Nephron progenitor cell (in vitro differentiated cells): Measurements from ENCODE around the gene CENPA.
"Not testable (repeated sequence)": the region's sequence is repeated elsewhere in the genome, so short reads cannot be mapped to it uniquely, and the experiment has no call there.

ENCODE experiments used
- DNase-seq: peaks from one replicate; pipeline ENCODE4 v3.0.0; 2021
- H3K27ac Mint-ChIP-seq: 2 replicates; pipeline ENCODE4 v1.8.0; 2021; ENCODE audit warnings: mild to moderate bottlenecking, moderate library complexity, mixed read lengths
- H3K27me3 Mint-ChIP-seq: 2 replicates; pipeline ENCODE4 v1.8.0; 2021; ENCODE audit warnings: mild to moderate bottlenecking, low read depth, mixed read lengths; ENCODE audit not compliant: poor library complexity
- H3K36me3 Mint-ChIP-seq: 2 replicates; pipeline ENCODE4 v1.8.0; 2021; ENCODE audit warnings: low read depth, mixed read lengths
- H3K4me1 Mint-ChIP-seq: 2 replicates; pipeline ENCODE4 v1.8.0; 2021; ENCODE audit warnings: mixed read lengths
- H3K4me3 Mint-ChIP-seq: 2 replicates; pipeline ENCODE4 v1.8.0; 2021; ENCODE audit warnings: mild to moderate bottlenecking, moderate library complexity, mixed read lengths
- H3K9me3 Mint-ChIP-seq: 2 replicates; pipeline ENCODE4 v1.8.0; 2021; ENCODE audit warnings: mild to moderate bottlenecking, moderate library complexity, mixed read lengths
- TF ChIP-seq, protein P1 (sequence below): fragments of 200-600 bp; sonication (generic); IDR thresholded peaks from 2 replicates; pipeline ENCODE4 v1.5.0; 2021; ENCODE audit warnings: antibody characterized with exemption

Gene CENPA

DNA sequence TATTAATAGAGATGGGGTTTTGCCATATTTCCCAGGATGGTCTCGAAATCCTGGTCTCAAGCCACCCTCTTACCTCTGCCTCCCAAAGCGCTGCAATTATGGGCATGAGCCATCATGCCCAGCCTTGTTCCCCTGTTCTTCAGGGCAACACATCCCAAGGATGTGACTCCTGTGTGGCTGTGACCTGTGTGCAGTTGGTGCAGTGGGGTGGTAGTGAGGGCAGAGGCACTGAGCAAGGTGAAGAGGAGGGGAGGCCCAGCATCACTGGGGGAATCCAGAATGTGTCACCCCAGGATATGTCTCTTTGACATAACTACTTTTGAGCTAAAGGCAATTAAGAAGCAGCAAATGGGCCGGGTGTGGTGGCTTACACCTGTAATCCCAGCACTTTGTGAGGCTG, 23.4 kb downstream of the CENPA start:
- H3K27ac Mint-ChIP-seq, result no peak overlapping the region
- H3K4me1 Mint-ChIP-seq, result peaks cover 44% of the 10 kb centered on the region
- TF ChIP-seq, protein P1, sequence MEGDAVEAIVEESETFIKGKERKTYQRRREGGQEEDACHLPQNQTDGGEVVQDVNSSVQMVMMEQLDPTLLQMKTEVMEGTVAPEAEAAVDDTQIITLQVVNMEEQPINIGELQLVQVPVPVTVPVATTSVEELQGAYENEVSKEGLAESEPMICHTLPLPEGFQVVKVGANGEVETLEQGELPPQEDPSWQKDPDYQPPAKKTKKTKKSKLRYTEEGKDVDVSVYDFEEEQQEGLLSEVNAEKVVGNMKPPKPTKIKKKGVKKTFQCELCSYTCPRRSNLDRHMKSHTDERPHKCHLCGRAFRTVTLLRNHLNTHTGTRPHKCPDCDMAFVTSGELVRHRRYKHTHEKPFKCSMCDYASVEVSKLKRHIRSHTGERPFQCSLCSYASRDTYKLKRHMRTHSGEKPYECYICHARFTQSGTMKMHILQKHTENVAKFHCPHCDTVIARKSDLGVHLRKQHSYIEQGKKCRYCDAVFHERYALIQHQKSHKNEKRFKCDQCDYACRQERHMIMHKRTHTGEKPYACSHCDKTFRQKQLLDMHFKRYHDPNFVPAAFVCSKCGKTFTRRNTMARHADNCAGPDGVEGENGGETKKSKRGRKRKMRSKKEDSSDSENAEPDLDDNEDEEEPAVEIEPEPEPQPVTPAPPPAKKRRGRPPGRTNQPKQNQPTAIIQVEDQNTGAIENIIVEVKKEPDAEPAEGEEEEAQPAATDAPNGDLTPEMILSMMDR, result no peak
- no peak for DNase-seq
- no peak overlapping the region for H3K4me3 Mint-ChIP-seq
- no peaks in the 10 kb centered on the region for H3K9me3 Mint-ChIP-seq
- H3K36me3 Mint-ChIP-seq, result no peaks in the 10 kb centered on the region
- peaks cover 12% of the 10 kb centered on the region for H3K27me3 Mint-ChIP-seq

DNA sequence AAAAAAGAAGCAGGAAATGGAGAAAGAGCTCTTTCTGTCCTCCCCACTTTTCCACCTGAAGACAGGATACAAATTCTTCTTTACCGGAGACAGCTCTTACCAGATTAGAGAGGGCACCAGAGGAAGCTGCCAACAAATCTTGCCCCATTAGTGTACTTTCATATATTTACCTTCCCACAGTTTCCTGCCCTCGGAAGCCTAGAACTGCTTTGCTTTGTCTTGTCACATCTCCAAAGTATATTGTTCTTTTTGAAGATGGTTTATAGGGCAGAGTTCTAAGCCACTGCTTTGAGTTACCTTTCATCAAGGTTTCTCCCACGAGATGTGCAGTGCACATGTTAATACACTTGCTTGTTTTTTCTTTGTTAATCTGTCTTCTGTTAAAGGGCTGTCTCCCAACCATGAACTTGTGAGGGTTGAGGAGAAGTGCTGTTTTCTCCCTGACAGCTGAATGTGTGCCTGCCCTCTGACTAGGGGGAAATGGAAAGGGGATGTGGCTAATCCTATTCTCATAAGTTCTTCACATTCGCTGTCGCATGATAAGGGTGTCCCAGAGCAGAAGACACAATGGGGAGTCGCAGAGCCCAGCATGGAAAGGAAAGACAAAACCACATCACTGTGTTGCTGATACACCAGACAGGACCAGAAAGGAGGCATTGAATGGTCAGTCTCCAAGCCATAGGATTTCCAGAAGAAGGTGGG, 24.2 kb downstream of the CENPA start:
- H3K27ac Mint-ChIP-seq, result peak overlapping the region; percentile 1
- H3K27me3 Mint-ChIP-seq, result peaks cover 12% of the 10 kb centered on the region
- no peak for DNase-seq
- TF ChIP-seq, protein P1, result no peak
- peaks cover 45% of the 10 kb centered on the region for H3K4me1 Mint-ChIP-seq
- H3K9me3 Mint-ChIP-seq, result peaks cover 2% of the 10 kb centered on the region
- no peak overlapping the region for H3K4me3 Mint-ChIP-seq
- no peaks in the 10 kb centered on the region for H3K36me3 Mint-ChIP-seq

DNA sequence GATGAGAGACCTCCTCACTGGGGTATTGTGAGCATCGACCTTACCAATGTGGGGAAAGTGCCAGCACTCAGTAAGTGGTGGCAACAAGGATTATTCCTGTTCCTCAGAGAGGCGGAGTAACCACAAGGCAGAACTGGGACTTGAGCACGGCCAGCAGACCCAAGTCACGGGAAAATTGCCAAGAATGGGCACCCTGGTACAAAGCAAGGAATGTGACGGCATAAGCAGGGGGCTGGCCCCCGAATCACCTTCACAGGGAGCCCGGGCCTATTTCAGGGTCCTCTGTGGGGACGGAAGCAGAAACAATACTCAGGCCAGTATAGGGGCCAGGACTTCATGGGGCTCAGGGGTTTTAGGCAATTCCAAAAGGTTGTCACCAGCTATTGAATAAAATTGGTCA, 25.4 kb downstream of the CENPA start:
- DNase-seq, result no peak
- Mint-ChIP-seq H3K4me1 (peaks cover 57% of the 10 kb centered on the region), H3K9me3 (peaks cover 6% of the 10 kb centered on the region), H3K36me3 (no peaks in the 10 kb centered on the region), H3K27ac (no peak overlapping the region), H3K4me3 (no peak overlapping the region), H3K27me3 (peaks cover 15% of the 10 kb centered on the region)
- TF ChIP-seq, protein P1, result no peak

DNA sequence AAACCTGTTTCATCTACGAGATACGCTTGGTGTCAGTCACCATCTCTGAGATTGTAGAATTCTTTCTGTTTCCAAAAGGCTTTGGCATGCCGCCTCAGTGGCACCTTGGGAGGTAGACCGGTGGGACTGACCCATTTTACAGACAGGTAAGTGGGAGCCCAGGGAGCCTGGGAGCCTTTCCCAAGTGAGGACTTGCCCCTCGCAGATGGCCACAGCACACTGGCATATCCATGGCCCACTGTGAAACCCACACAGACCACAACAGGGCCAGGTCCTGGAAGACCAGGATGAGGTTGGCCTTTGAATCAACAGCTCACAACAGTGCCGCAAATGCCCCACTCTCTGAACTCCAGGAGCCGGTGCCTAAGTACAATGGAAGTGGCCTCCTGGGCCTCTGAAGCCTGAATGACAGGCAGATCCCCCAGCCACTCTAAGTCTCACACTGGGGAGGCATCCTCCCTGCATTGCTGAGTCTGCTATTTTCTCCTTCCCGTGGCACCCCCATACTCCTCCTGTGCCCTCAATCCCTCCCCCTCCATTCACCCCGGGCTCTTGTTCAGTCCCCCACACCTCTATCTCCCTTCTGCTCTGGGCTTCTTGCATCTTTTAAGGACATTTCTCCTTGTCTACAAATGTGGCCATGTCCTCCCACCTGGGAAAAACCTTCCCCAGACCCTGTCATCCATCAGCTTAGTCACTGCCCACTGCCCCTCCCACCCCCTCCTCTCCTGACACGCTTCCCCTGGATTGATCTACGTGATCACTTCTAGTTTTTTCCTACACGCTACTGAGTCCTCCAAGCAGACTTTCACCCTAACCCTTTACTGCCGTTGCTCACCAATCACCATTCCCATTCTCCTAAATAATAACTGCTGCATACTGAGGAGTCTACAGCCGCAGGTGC, 26.2 kb downstream of the CENPA start:
- no peak overlapping the region for H3K4me3 Mint-ChIP-seq
- peaks cover 15% of the 10 kb centered on the region for H3K27me3 Mint-ChIP-seq
- DNase-seq, result no peak
- no peaks in the 10 kb centered on the region for H3K36me3 Mint-ChIP-seq
- TF ChIP-seq, protein P1, result no peak
- H3K4me1 Mint-ChIP-seq, result peaks cover 60% of the 10 kb centered on the region
- no peak overlapping the region for H3K27ac Mint-ChIP-seq
- peaks cover 6% of the 10 kb centered on the region for H3K9me3 Mint-ChIP-seq

DNA sequence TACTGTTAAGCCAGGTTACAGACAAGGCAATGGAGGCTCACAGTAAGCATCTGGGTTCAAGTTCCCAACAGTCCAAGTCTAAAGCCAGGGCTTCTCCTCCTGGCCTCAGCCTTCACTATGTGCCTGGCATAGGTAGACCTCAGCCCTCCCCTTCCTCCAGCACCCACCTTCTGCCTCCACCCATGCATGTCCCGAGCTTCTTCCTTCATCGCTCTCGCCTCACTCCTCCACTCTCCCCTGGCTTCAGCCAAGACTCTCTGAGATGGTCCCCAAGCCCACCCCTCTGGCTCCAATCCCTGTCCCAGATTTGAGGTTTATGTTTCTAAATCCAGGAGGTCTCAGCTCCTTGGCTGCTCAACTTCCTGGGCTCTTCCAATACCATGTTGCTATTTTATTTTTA, 26.9 kb downstream of the CENPA start:
- no peak for DNase-seq

DNA sequence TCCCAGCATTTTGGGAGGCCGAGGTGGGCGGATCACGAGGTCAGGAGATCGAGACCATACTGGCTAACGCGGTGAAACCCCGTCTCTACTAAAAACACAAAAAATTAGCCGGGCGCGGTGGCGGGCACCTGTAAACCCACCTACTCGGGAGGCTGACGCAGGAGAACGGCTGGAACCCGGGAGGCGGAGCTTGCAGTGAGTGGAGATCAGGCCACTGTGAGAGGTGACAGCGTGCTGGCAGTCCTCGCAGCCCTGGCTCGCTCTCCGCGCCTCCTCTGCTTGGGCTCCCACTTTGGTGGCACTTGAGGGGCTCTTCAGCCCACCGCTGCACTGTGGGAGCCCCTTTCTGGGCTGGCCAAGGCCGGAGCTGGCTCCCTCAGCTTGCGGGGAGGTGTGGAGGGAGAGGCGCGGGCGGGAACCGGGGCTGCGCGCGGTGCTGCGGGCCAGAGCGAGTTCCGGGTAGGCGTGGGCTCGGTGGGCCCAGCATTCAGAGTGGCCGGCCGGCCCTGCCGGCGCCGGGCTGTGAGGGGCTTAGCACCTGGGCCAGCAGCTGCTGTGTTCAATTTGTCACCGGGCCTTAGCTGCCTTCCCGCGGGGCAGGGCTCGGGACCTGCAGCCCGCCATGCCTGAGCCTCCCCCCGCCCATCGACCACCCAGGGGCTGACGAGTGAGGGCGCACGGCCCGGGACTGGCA, 28.4 kb downstream of the CENPA start:
- H3K27ac Mint-ChIP-seq, result not testable (repeated sequence)
- peaks cover 47% of the 10 kb centered on the region for H3K4me1 Mint-ChIP-seq

More for the DNA sequence above, 26.9 kb downstream of the CENPA start:
- peaks cover 6% of the 10 kb centered on the region for H3K9me3 Mint-ChIP-seq
- TF ChIP-seq, protein P1, result no peak
- H3K36me3 Mint-ChIP-seq, result no peaks in the 10 kb centered on the region
- no peak overlapping the region for H3K4me3 Mint-ChIP-seq
- H3K27me3 Mint-ChIP-seq, result peaks cover 15% of the 10 kb centered on the region
- peaks cover 54% of the 10 kb centered on the region for H3K4me1 Mint-ChIP-seq
- no peak overlapping the region for H3K27ac Mint-ChIP-seq

More for the DNA sequence above, 28.4 kb downstream of the CENPA start:
- peaks cover 25% of the 10 kb centered on the region for H3K27me3 Mint-ChIP-seq
- H3K9me3 Mint-ChIP-seq, DNase-seq, H3K36me3 Mint-ChIP-seq, H3K4me3 Mint-ChIP-seq: not testable (repeated sequence)
